Transverse colon (tissue), 4 donors: ENCODE results near the gene CDKN2B-AS1. TPM values are rescaled to one million over a fixed set of nuclear protein-coding genes. Genes with fewer than 3 reads are reported as not detected.

Experiments
- DNase-seq: peaks from one replicate; pipeline ENCODE4 v3.0.0-alpha.2; 2019
- H3K27ac ChIP-seq, 4 donors: fragments of 200-600 bp; sonication (generic); 2 replicates each; pipeline ENCODE4 v1.5.1; 2016 to 2018; ENCODE audit warnings: inconsistent platforms in 4 of 4
- H3K27me3 ChIP-seq: fragments of 200-600 bp; sonication (generic); 2 replicates; pipeline ENCODE4 v1.5.1; 2017; ENCODE audit warnings: inconsistent platforms
- H3K36me3 ChIP-seq, 4 donors: fragments of 200-600 bp; sonication (generic); 2 replicates each; pipeline ENCODE4 v1.5.1; 2017 to 2019; ENCODE audit warnings: inconsistent platforms in 4 of 4
- H3K4me1 ChIP-seq, 4 donors: fragments of 200-600 bp; sonication (generic); 2 replicates each; pipeline ENCODE4 v1.5.1; 2017 to 2020; ENCODE audit warnings: inconsistent platforms in 4 of 4
- H3K4me3 ChIP-seq, 4 donors: fragments of 200-600 bp; sonication (generic); 1 replicate in 1 of 4; 2 replicates in 3 of 4; pipeline versions ENCODE4 v1.5.1 to v1.6.1; 2017 to 2019; ENCODE audit warnings: inconsistent platforms in 4 of 4
- H3K9me3 ChIP-seq, 2 donors: fragments of 200-600 bp; sonication (generic); 2 replicates each; pipeline ENCODE4 v1.5.1; 2017 to 2019; ENCODE audit warnings: inconsistent platforms in 2 of 2
- CTCF ChIP-seq, 5 experiments: fragments of 200-600 bp in 3 of 5; fragments of 450-650 bp in 2 of 5; sonication (generic) in 3 of 5; IDR thresholded peaks; 1 replicate in 2 of 5; 2 replicates in 3 of 5; pipeline ENCODE4 v1.5.1; 2016 to 2017; ENCODE audit warnings: antibody characterized with exemption in 5 of 5, inconsistent platforms in 3 of 5, mild to moderate bottlenecking in 2 of 5, moderate library complexity in 1 of 5
- EP300 ChIP-seq: sonication (generic); formaldehyde crosslinking; IDR thresholded peaks from one replicate; pipeline ENCODE4 v1.6.1; 2017; ENCODE audit warnings: antibody characterized with exemption, low read depth
- POLR2A ChIP-seq: fragments of 450-650 bp; IDR thresholded peaks from one replicate; pipeline ENCODE4 v1.6.1; 2016; ENCODE audit warnings: antibody characterized with exemption, mild to moderate bottlenecking, moderate library complexity
- POLR2AphosphoS5 ChIP-seq, 3 donors: sonication (generic); formaldehyde crosslinking; IDR thresholded peaks; one replicate each; pipeline ENCODE4 v1.6.1; 2016; ENCODE audit warnings: antibody characterized with exemption in 3 of 3
- WGBS, 2 donors: methylation state at CpG; one replicate each; pipeline ENCODE4 v1.1.5; 2018; ENCODE audit warnings: low coverage in 1 of 2; 5-methylcytosine and 5-hydroxymethylcytosine counted together
- in situ Hi-C, 4 donors: fragments of 200-750 bp; cut with MboI; loops; one replicate each; pipeline versions ENCODE4 v1.15.0 to v1.15.1; 2017; ENCODE audit warnings: low sequenced_read_pairs in 3 of 4, low pct_ligation_motif_present in 1 of 4, low pct_unique_long_range_greater_than_20kb in 1 of 4
- intact Hi-C: fragments of 100-400 bp; cut with DNase I; formaldehyde crosslinking; loops from one replicate; pipeline ENCODE4 v1.15.1; 2023; ENCODE audit warnings: low total_unique reads
- total RNA-seq, 4 donors: library from RNA; depleted of rRNA; stranded (reverse); fragments of >200 nt; gene quantifications; one replicate each; pipeline ENCODE4 v1.1.0, GENCODE V29; 2016

The CDKN2B-AS1 gene
- total RNA-seq, 4 donors from 2014 or later, result 1.00 to 152 (median 46.0) TPM

- Histone ChIP-seq H3K4me1 (peaks cover 0 to 41% (median 23%) of the 10 kb centered on the region in 4 donors), H3K36me3 (no peaks in the 10 kb centered on the region), H3K27me3 (no peaks in the 10 kb centered on the region), H3K27ac (peak overlapping the region; percentile 22 to 78 (median 65)), H3K4me3 (no peak overlapping the region), H3K9me3 (no peaks in the 10 kb centered on the region)
- 70 to 76% methylated on average over 4 of the region's 4 CpGs for WGBS, 2 donors
- no peak for DNase-seq
- in situ Hi-C loops (loop anchor here in 1 of 4 donors (25.0 kb wide), 1 partner anchor 425 kb away; no protein-coding TSS in a partner anchor), intact Hi-C loops (no loop called here)
- TF ChIP-seq CTCF (IDR thresholded peaks at IDR 0.05) (no peak), POLR2AphosphoS5 (IDR thresholded peaks at IDR 0.05) (no peak), POLR2A (no peak), EP300 (no peak)
Measured at GRCh38 chr9:22036866-22037626, 42.5 kb downstream of the CDKN2B-AS1 start.

GRCh38 chr9:22037954-22038690 lies 43.5 kb downstream of the CDKN2B-AS1 start:
- peak overlapping the region; percentile 22 to 78 (median 65) for H3K27ac ChIP-seq
- intact Hi-C loops (no loop called here), in situ Hi-C loops (loop anchor here in 1 of 4 donors (25.0 kb wide), 1 partner anchor 424 kb away; no protein-coding TSS in a partner anchor)
- H3K4me3 ChIP-seq, result no peak overlapping the region
- no peaks in the 10 kb centered on the region for H3K9me3 ChIP-seq
- H3K27me3 ChIP-seq, result no peaks in the 10 kb centered on the region
- WGBS, 2 donors, result 13 to 15% methylated on average over 2 of the region's 2 CpGs
- no peak for DNase-seq
- no peaks in the 10 kb centered on the region for H3K36me3 ChIP-seq
- peaks cover 0 to 48% (median 29%) of the 10 kb centered on the region in 4 donors for H3K4me1 ChIP-seq
- peak in 1 of 3 donors; percentile 70 for TF ChIP-seq POLR2AphosphoS5 (IDR thresholded peaks at IDR 0.05)
- TF ChIP-seq POLR2A, result no peak
- TF ChIP-seq EP300, result no peak
- peak; percentile 44 to 70 (median 52) for TF ChIP-seq CTCF (IDR thresholded peaks at IDR 0.05)

GRCh38 chr9:22039258-22039657 lies 44.7 kb downstream of the CDKN2B-AS1 start:
- H3K9me3 ChIP-seq, result no peaks in the 10 kb centered on the region
- H3K4me3 ChIP-seq, result no peak overlapping the region
- no peaks in the 10 kb centered on the region for H3K36me3 ChIP-seq
- peaks cover 0 to 50% (median 30%) of the 10 kb centered on the region in 4 donors for H3K4me1 ChIP-seq
- in situ Hi-C loops, result loop anchor here in 1 of 4 donors (25.0 kb wide), 1 partner anchor 423 kb away; no protein-coding TSS in a partner anchor
- no peak for DNase-seq
- no peak for TF ChIP-seq EP300
- no peak for TF ChIP-seq CTCF (IDR thresholded peaks at IDR 0.05)
- TF ChIP-seq POLR2AphosphoS5 (IDR thresholded peaks at IDR 0.05), result no peak
- TF ChIP-seq POLR2A, result no peak
- intact Hi-C loops, result no loop called here
- H3K27me3 ChIP-seq, result no peaks in the 10 kb centered on the region
- WGBS, 2 donors, result 42 to 50% methylated on average over 3 of the region's 3 CpGs
- H3K27ac ChIP-seq, result peak overlapping the region in 3 of 4 donors; percentile 75 to 78 (median 77)

GRCh38 chr9:22040760-22041159 lies 46.2 kb downstream of the CDKN2B-AS1 start:
- no peaks in the 10 kb centered on the region for H3K9me3 ChIP-seq
- in situ Hi-C loops (loop anchor here in 1 of 4 donors (25.0 kb wide), 1 partner anchor 422 kb away; no protein-coding TSS in a partner anchor), intact Hi-C loops (no loop called here)
- H3K27me3 ChIP-seq, result no peaks in the 10 kb centered on the region
- DNase-seq, result no peak
- H3K36me3 ChIP-seq, result no peaks in the 10 kb centered on the region
- peak overlapping the region; percentile 60 to 78 (median 76) for H3K27ac ChIP-seq
- peaks cover 0 to 55% (median 30%) of the 10 kb centered on the region in 4 donors for H3K4me1 ChIP-seq
- WGBS, 2 donors, result 13 to 38% methylated on average over 1 of the region's 1 CpG
- no peak overlapping the region for H3K4me3 ChIP-seq
- TF ChIP-seq EP300 (no peak), POLR2A (no peak), CTCF (IDR thresholded peaks at IDR 0.05) (no peak), POLR2AphosphoS5 (IDR thresholded peaks at IDR 0.05) (no peak)
